GM20000 (cell line): Measurements from ENCODE around the gene AUH.

ENCODE experiments used
- DNase-seq: peaks from one replicate; pipeline ENCODE4 v3.0.0; 2012; ENCODE audit warnings: low spot score
- CTCF ChIP-seq: IDR thresholded peaks from 2 replicates; pipeline ENCODE4 v1.5.1; 2012; ENCODE audit warnings: mild to moderate bottlenecking, control low read depth; ENCODE audit errors: extremely low read depth, missing control alignments

AUH gene

GRCh38 chr9:91231619-91232018 is 130.1 kb downstream of the AUH start:
- TF ChIP-seq CTCF, result no peak
- no peak for DNase-seq

- DNase-seq, result no peak
- TF ChIP-seq CTCF, result no peak
Measured at GRCh38 chr9:91223000-91223399, 138.7 kb downstream of the AUH start.

GRCh38 chr9:91222457-91222856 is 139.3 kb downstream of the AUH start:
- DNase-seq, result no peak
- no peak for TF ChIP-seq CTCF

GRCh38 chr9:91221332-91221731 is 140.4 kb downstream of the AUH start:
- TF ChIP-seq CTCF, result no peak
- DNase-seq, result no peak

GRCh38 chr9:91220491-91221135 is 141.1 kb downstream of the AUH start:
- no peak for DNase-seq

GRCh38 chr9:91220021-91220420 is 141.7 kb downstream of the AUH start:
- no peak for DNase-seq
- TF ChIP-seq CTCF, result no peak

More at GRCh38 chr9:91220491-91221135, 141.1 kb downstream of the AUH start:
- no peak for TF ChIP-seq CTCF

GRCh38 chr9:91219557-91219956 is 142.2 kb downstream of the AUH start:
- DNase-seq, result no peak
- no peak for TF ChIP-seq CTCF
